ENCODE measurements around the gene DENND4B. TPM values are rescaled to one million over a fixed set of nuclear protein-coding genes. Genes with fewer than 3 reads are reported as not detected.

Gene DENND4B
- total RNA-seq, 1 donor from 2014 or later, result 128 TPM

DNA sequence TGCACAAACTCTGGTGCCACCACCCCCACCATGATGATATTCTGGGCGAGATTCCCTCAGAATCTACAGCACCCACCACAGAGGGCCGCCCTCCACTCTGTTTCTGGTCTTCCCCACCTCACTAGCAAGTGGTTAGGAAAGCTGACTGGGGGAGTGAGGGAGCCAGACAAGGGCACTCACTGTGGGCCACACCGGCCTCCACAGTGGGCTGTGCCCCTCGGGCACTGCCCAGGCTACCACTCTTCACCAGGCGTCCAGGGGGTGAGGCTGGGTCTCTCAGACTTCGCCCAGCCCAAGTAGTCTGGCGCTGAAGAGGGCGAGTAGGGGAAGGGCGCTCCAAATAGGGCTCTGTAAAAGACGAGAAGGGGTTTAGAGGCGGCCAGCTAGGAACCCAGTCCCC, 12.6 kb downstream of the DENND4B start:
- DNase-seq, result no peak
- peaks cover 3% of the 10 kb centered on the region for H3K4me1 Mint-ChIP-seq
- H3K27me3 Mint-ChIP-seq, result no peaks in the 10 kb centered on the region
- H3K4me3 Mint-ChIP-seq, result no peak overlapping the region
- intact Hi-C loops (cut with micrococcal nuclease), result no loop called here
- H3K36me3 Mint-ChIP-seq (ENCODE audit: low read depth), result peaks cover 68% of the 10 kb centered on the region
- no peak overlapping the region for H3K27ac Mint-ChIP-seq
- H3K9me3 Mint-ChIP-seq, result no peaks in the 10 kb centered on the region

DNA sequence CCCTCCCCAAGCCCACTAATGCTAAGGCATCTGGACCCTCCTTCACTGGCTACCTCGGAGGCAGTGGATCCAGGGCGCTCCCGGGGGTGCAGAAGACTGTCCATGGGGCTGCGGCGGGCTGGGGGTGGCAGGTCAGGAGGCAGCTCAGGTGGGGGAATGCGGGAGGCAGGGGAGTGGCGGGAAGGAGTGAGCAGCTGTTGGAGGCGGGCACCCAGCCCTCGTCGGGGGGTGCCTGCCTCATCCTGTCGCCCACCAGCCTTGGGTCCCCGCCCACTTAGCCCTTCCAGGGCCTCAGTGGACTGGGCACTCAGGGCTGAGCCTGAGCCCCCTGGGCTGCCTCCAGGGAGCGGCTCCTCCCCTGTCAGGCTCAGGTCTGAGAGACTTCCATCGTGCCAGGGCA, 13.1 kb downstream of the DENND4B start:
- Mint-ChIP-seq H3K36me3 (ENCODE audit: low read depth) (peaks cover 69% of the 10 kb centered on the region), H3K27me3 (no peaks in the 10 kb centered on the region), H3K4me1 (peaks cover 4% of the 10 kb centered on the region), H3K27ac (no peak overlapping the region), H3K4me3 (no peak overlapping the region), H3K9me3 (no peaks in the 10 kb centered on the region)
- no peak for DNase-seq
- intact Hi-C loops (cut with micrococcal nuclease), result no loop called here

- H3K9me3 Mint-ChIP-seq, result no peaks in the 10 kb centered on the region
- DNase-seq, result no peak
- intact Hi-C loops (cut with micrococcal nuclease), result no loop called here
- no peak overlapping the region for H3K4me3 Mint-ChIP-seq
- no peak overlapping the region for H3K27ac Mint-ChIP-seq
- peaks cover 69% of the 10 kb centered on the region for H3K36me3 Mint-ChIP-seq (ENCODE audit: low read depth)
- peaks cover 7% of the 10 kb centered on the region for H3K4me1 Mint-ChIP-seq
- H3K27me3 Mint-ChIP-seq, result no peaks in the 10 kb centered on the region
These were observed 14.1 kb downstream of the DENND4B start for GRCh38 chr1:153932156-153933131.

- intact Hi-C loops (cut with micrococcal nuclease), result no loop called here
- Mint-ChIP-seq H3K9me3 (no peaks in the 10 kb centered on the region), H3K36me3 (ENCODE audit: low read depth) (peaks cover 49% of the 10 kb centered on the region), H3K27ac (no peak overlapping the region), H3K4me1 (peaks cover 7% of the 10 kb centered on the region), H3K4me3 (no peak overlapping the region), H3K27me3 (no peaks in the 10 kb centered on the region)
- DNase-seq, result no peak
These were observed 16.3 kb downstream of the DENND4B start for GRCh38 chr1:153929981-153930948.

DNA sequence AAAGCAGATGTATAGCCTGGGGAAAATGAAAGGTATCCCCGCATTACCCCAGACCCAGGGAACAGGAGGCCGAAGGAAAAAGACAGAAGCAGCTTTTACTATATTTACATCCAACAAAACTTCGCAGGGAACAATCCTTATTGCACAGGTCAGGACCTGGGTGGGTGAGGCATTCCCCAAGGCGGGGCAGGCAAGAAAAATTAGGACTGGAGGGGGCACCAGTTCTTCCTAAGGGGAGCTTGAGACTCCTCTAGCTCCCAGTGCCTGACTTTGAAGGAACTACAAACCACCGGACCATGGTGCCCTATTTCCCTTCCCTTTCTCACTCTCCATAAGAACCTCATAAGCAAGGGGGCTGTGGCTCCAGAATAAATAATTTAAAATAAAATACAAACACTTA, 17.1 kb downstream of the DENND4B start:
- DNase-seq, result no peak
- Mint-ChIP-seq H3K4me3 (no peak overlapping the region), H3K9me3 (no peaks in the 10 kb centered on the region), H3K27ac (peak overlapping the region; percentile 53), H3K4me1 (peaks cover 9% of the 10 kb centered on the region), H3K27me3 (no peaks in the 10 kb centered on the region), H3K36me3 (ENCODE audit: low read depth) (peaks cover 42% of the 10 kb centered on the region)
- intact Hi-C loops (cut with micrococcal nuclease), result no loop called here

DNA sequence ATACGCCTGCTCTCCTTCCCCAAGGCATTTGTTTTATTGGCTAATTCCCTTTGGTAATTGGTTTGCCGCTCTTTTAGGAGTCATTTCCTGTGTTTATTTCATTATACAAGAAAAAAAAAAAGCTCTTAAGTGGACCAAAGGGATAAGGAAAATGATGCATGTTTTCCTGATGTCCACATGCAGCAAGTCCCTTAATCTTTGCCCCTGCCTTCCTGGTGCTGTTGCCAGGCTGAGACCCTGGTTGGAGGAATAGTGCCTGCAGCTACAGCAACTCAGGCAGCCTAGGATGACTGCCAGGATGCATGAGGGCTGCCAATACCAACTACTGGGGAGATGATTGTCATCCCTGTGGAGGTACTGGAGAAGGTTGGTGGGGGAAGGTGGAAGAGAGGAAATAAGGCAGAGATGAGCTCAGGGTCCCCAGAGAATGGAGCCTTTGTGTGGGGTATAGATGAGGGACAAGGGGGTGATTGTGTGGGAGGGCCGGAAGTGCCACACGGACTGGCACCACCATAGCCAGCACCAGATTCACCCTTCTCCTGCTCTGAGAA, 17.7 kb downstream of the DENND4B start:
- Mint-ChIP-seq H3K4me1 (peaks cover 9% of the 10 kb centered on the region), H3K9me3 (no peaks in the 10 kb centered on the region), H3K27ac (peak overlapping the region; percentile 53), H3K36me3 (ENCODE audit: low read depth) (peaks cover 36% of the 10 kb centered on the region), H3K4me3 (no peak overlapping the region), H3K27me3 (no peaks in the 10 kb centered on the region)
- no peak for DNase-seq
- intact Hi-C loops (cut with micrococcal nuclease), result no loop called here

DNA sequence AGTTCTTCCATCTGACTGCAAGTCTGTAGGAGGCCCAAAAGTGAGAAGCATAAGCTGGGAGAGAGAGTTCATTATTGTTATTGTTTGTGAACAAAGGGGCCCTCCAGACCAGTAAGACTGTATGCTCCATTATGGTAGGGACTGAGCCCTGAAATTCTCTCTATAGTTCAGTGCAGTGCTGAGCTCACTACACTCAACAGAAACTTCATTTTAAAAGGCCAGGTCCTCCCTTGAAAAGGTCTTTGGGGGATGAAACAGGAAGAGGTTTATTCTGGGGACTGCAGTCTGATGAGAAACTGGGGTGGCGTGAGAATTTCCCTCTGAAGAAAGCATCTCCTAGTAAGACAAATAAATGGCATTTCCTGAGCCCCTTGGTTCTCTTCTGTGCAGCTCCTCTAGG, 18.3 kb downstream of the DENND4B start:
- peak overlapping the region; percentile 48 for H3K27ac Mint-ChIP-seq
- peaks cover 11% of the 10 kb centered on the region for H3K4me1 Mint-ChIP-seq
- no peak overlapping the region for H3K4me3 Mint-ChIP-seq
- H3K27me3 Mint-ChIP-seq, result no peaks in the 10 kb centered on the region
- no peak for DNase-seq
- intact Hi-C loops (cut with micrococcal nuclease), result no loop called here
- H3K36me3 Mint-ChIP-seq (ENCODE audit: low read depth), result peaks cover 32% of the 10 kb centered on the region
- H3K9me3 Mint-ChIP-seq, result no peaks in the 10 kb centered on the region

DNA sequence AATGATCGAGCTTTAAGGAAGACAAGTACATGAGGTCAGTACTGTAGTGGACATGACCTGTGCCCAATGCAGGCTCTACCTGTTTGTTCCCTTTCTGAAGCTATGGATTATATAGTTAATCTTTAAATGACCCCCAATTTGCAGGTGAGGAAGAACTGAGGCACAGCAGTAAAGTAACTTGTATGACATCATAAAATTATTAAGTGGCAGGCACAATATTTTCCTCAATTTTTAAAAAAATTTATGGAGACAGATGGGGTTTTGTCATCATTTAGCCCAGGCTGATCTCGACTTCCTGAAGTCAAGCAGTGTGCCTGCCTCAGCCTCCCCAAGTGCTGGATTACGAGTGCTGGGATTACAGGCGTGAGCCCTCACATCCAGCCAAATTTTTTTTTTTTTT, 20.1 kb downstream of the DENND4B start:
- H3K4me3 Mint-ChIP-seq, result no peak overlapping the region
- intact Hi-C loops (cut with micrococcal nuclease), result no loop called here

GRCh38 chr1:153922972-153923925, 23.3 kb downstream of the DENND4B start, which contains the start of gene GATAD2B:
Gene GATAD2B, minus strand, starts transcription at chr1:153922972. Its CDS starts 94,625 bp downstream, at chr1:153828347.
- intact Hi-C loops (cut with micrococcal nuclease), result loop anchor here (1.0 to 5.0 kb wide), 8 partner anchors 23 to 260 kb away; partner anchors contain the start of genes CRTC2, DENND4B and RAB13
- Mint-ChIP-seq H3K4me3 (peak within 1 kb of the TSS; percentile 86), H3K27me3 (peaks cover 2% of the 10 kb centered on the region), H3K4me1 (peaks cover 36% of the 10 kb centered on the region), H3K9me3 (no peaks in the 10 kb centered on the region), H3K27ac (peak within 1 kb of the TSS; percentile 98), H3K36me3 (ENCODE audit: low read depth) (peaks cover 18% of the 10 kb centered on the region)
- peak; percentile 100 for DNase-seq

More for the DNA sequence above, 20.1 kb downstream of the DENND4B start:
- no peak overlapping the region for H3K27ac Mint-ChIP-seq
- no peaks in the 10 kb centered on the region for H3K9me3 Mint-ChIP-seq
- no peak for DNase-seq
- peaks cover 16% of the 10 kb centered on the region for H3K4me1 Mint-ChIP-seq
- peaks cover 2% of the 10 kb centered on the region for H3K27me3 Mint-ChIP-seq
- H3K36me3 Mint-ChIP-seq (ENCODE audit: low read depth), result peaks cover 27% of the 10 kb centered on the region

DNA sequence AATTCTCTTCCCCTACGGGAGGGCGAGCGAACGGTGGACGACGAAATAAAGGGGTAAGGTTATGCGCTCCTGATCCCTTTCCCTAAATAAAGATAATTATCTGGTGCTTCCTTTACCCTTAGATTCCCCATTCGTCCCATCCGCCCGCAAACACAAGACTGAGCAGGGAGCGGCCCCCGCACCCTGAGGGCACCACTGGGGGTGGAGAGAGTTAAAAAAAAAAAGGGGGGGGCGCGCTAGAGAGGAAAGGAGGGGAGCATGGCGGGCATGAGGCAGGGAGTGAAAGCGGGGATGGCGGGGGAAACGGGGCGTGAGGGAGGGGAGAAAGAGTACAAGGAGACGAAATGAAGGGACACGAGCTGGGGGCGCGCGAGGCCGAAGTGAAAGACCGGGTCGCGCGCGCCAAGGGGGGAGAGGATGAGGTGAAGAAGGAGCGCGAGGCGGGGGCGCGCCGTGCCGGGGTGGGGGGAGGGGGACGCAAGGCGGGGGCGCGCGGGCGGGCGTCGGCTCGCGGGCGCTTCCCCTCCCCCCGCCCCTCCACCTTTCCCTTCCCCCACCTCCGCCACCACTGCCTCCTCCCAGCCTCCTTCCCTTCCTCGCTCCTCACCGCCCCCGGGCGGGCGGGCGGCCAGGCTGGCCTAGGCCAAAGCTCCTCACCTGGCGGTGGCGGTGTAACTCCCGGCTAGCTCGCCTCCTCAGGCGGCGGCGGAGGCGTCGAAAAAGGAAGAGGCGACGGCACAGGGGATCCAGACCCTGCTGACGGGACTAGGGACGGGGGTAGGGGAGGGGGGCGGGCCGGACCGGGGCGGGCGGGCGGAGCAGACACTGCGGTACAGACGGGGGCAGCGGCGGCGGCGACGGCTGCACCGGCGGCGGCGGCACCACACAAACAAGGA, 24.2 kb downstream of the DENND4B start:
- peaks cover 21% of the 10 kb centered on the region for H3K36me3 Mint-ChIP-seq (ENCODE audit: low read depth)
- peaks cover 2% of the 10 kb centered on the region for H3K27me3 Mint-ChIP-seq
- no peak for DNase-seq
- peak overlapping the region; percentile 98 for H3K27ac Mint-ChIP-seq
- H3K9me3 Mint-ChIP-seq, result no peaks in the 10 kb centered on the region
- H3K4me3 Mint-ChIP-seq, result peak overlapping the region; percentile 86
- peaks cover 39% of the 10 kb centered on the region for H3K4me1 Mint-ChIP-seq
- intact Hi-C loops (cut with micrococcal nuclease), result loop anchor here (2.0 to 5.0 kb wide), 4 partner anchors 35 to 260 kb away; partner anchors contain the start of gene RAB13

DNA sequence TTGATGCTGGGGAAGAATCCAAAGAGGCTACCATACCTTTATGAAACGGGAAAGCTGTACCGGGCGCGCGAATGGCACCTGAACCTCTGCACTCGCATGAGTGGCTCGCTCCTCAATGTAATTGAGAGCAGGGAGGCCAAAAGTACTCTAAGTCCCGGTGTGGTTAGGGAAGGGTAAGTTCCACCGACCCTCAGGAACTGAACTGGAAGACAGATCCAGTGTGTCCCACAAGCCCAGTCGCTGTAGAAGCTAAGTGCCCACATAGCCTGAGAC, 24.8 kb downstream of the DENND4B start:
- Mint-ChIP-seq H3K4me1 (peaks cover 39% of the 10 kb centered on the region), H3K9me3 (no peaks in the 10 kb centered on the region), H3K36me3 (ENCODE audit: low read depth) (peaks cover 21% of the 10 kb centered on the region), H3K4me3 (peak overlapping the region; percentile 86), H3K27me3 (peaks cover 2% of the 10 kb centered on the region), H3K27ac (peak overlapping the region; percentile 98)
- DNase-seq, result peak; percentile 75
- intact Hi-C loops (cut with micrococcal nuclease), result loop anchor here (2.0 to 5.0 kb wide), 5 partner anchors 34 to 261 kb away; partner anchors contain the start of gene RAB13
